Measurements from ENCODE around the gene FAF1. TPM values are rescaled to one million over a fixed set of nuclear protein-coding genes. Genes with fewer than 3 reads are reported as not detected.

FAF1 gene
- polyA plus RNA-seq, 1 of the 3 experiments (the other 2 are of a cell fraction): 8.7 TPM

GRCh38 chr1:50566405-50566804 lies 393.7 kb downstream of the FAF1 start (continued):
- TF ChIP-seq REST (IDR thresholded peaks at IDR 0.05; ENCODE audit: low read depth, low read length): no peak
- TF ChIP-seq SIN3A (IDR thresholded peaks at IDR 0.05; ENCODE audit: borderline replicate concordance, low read depth, low read length): no peak
- TF ChIP-seq CHD2 (IDR thresholded peaks at IDR 0.05; ENCODE audit: low read length, partially characterized antibody): no peak
- TF ChIP-seq RXRA (IDR thresholded peaks at IDR 0.05; ENCODE audit: borderline replicate concordance, low read depth): no peak
- TF ChIP-seq SMC3 (IDR thresholded peaks at IDR 0.05; ENCODE audit: low read depth, low read length): no peak
- TF ChIP-seq ELF1 (IDR thresholded peaks at IDR 0.05): no peak
- TF ChIP-seq GABPA (IDR thresholded peaks at IDR 0.05; ENCODE audit: low read depth): no peak
- no peak for TF ChIP-seq MAX (IDR thresholded peaks at IDR 0.05; ENCODE audit: low read depth)
- no peak for TF ChIP-seq FOXJ3 (CRISPR knock-in tag; IDR thresholded peaks at IDR 0.05)

GRCh38 chr1:50564417-50564816 lies 395.6 kb downstream of the FAF1 start:
- Histone ChIP-seq H3K9me2 (no peaks in the 10 kb centered on the region), H3K4me3 (ENCODE audit: low read depth in 2 of 2, low read length in 1 of 2) (no peak overlapping the region), H3K27me3 (ENCODE audit: insufficient read depth) (no peaks in the 10 kb centered on the region), H3F3A (replicated peaks; ENCODE audit: insufficient read depth) (peaks cover 8% of the 10 kb centered on the region), H3K4me2 (no peak overlapping the region), H3K4me1 (ENCODE audit: control insufficient read depth in 1 of 2, insufficient read depth in 2 of 2, low read depth in 1 of 2, low read length in 1 of 2) (peaks cover 0 to 5% of the 10 kb centered on the region in 2 experiments; a peak in 2 of 4 replicates), H2AFZ (ENCODE audit: low read depth) (no peak overlapping the region), H3K9me3 (no peaks in the 10 kb centered on the region; the same call in 1 of the 2 replicates), H3K79me2 (ENCODE audit: insufficient read depth) (no peaks in the 10 kb centered on the region), H3K27ac (ENCODE audit: low read depth in 2 of 2, low read length in 1 of 2) (no peak overlapping the region), H3K36me3 (replicated peaks in 1 of 2; ENCODE audit: control insufficient read depth in 1 of 2, insufficient read depth in 2 of 2, low read length in 1 of 2) (peaks cover 43 to 45% of the 10 kb centered on the region in 2 experiments), H4K20me1 (ENCODE audit: insufficient read depth) (no peaks in the 10 kb centered on the region), H3K9ac (no peak overlapping the region)
- no peak for DNase-seq
- ChIA-PET CTCF (no interaction called here), POLR2A (no interaction called here)
- TF ChIP-seq YY1 (IDR thresholded peaks at IDR 0.05; ENCODE audit: low read depth) (no peak), FOXJ3 (CRISPR knock-in tag; IDR thresholded peaks at IDR 0.05) (no peak), ZBTB33 (IDR thresholded peaks at IDR 0.05; ENCODE audit: borderline replicate concordance, low read depth) (no peak)
- 89% methylated on average over 1 of the region's 1 CpG for WGBS (ENCODE audit: low lambda C conversion rate)
